GM12865 (cell line): ENCODE results near the gene PITPNB.

Experiments used
- DNase-seq: peaks from one replicate; pipeline ENCODE4 v3.0.0; 2010; ENCODE audit warnings: low read depth
- H3K4me3 ChIP-seq: 2 replicates; pipeline ENCODE4 v1.5.1; 2011; ENCODE audit warnings: mild to moderate bottlenecking, low read depth, low read length, control low read depth
- CTCF ChIP-seq: IDR thresholded peaks from 2 replicates; pipeline ENCODE4 v1.5.1; 2011; ENCODE audit warnings: low read length, control low read depth, low read depth, inconsistent platforms; ENCODE audit not compliant: insufficient read depth; ENCODE audit errors: missing control alignments

PITPNB gene

GRCh38 chr22:27839057-27839660 is 79.9 kb downstream of the PITPNB start:
- no peak for DNase-seq
- no peak for TF ChIP-seq CTCF

DNA sequence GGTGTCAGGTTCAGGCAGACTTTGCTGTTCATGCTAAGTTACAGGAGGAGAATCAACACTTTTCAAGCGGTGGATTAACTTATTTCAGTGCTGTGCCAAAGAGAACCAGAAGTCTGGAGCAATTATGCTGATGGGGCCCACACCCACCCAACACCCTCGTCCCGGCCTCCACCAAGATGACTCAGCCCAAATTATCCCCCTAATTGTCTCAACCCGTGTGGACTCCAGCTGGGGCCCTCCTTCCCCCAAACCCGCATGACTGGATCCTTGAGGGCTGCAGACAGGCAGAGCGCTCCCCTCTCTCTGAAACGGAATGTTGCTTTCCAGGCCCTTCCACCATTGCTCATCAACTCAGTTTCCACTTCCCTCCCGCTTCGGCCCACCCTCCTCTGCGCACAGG is 82.9 kb downstream of the PITPNB start:
- no peak for DNase-seq
- H3K4me3 ChIP-seq: no peak overlapping the region
- no peak for TF ChIP-seq CTCF

More at GRCh38 chr22:27839057-27839660, 79.9 kb downstream of the PITPNB start:
- no peak overlapping the region for H3K4me3 ChIP-seq

DNA sequence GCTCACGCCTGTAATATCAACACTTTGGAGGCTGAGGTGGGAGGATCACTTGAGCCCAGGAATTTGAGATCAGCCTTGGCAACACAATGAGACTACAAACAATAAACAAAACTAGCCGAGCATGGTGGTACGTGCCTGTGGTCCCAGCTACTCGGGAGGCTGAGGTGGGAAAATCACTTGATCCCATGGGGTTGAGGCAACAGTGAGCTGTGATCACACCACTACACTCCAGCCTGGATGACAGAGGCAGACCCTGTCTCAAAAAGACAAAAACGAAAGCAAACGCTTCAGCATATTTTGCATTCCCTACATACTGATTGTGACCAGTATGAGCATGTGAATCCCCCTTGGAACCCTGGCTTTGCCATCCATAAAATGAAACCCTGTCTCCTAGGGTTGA is 83.6 kb downstream of the PITPNB start:
- no peak for TF ChIP-seq CTCF
- DNase-seq: no peak
- no peak overlapping the region for H3K4me3 ChIP-seq

DNA sequence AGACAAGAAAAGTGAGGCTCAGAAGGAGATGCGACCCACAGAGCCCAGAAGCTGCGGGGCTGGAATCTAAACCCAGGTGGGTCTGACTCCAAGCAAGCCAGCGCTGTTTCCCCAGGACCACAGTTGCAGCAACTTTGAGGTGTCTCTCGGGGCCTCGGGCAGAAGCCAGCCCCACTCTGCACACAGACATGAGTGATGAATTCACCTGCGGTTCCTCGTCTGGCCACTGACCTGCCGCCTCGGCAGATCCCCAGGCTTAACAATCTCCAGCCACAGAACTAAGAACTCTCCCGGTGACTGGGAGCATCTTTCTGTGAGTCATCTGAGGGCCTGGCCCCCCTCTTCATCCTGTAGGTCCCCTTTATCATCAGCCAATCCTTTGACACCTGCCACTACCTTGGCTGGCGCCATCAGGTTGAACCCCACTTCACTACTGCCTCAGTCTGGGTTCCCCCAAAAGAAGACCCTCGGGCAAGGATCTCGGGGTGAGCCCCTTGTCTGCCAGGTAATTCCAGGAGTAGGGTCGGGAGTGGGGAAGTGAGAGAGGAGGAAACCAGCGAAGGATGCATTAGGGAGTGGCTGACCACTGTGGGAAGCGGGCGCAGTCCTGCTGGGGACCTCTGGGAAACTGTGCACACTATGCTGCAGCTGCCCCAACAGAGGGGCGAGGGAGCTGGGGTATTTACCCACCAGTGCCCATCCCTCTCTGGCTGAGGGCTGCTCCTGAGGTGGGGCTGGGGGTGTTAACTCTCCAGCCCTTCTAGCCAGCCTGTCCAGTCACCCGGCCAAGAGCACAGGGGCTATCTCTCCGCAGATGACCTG is 84.5 kb downstream of the PITPNB start:
- DNase-seq: no peak
- no peak overlapping the region for H3K4me3 ChIP-seq
- TF ChIP-seq CTCF: no peak

GRCh38 chr22:27833803-27834202 is 85.3 kb downstream of the PITPNB start:
- H3K4me3 ChIP-seq: no peak overlapping the region
- no peak for DNase-seq
- no peak for TF ChIP-seq CTCF

GRCh38 chr22:27832606-27833005 is 86.5 kb downstream of the PITPNB start:
- no peak overlapping the region for H3K4me3 ChIP-seq
- DNase-seq: no peak
- TF ChIP-seq CTCF: no peak

DNA sequence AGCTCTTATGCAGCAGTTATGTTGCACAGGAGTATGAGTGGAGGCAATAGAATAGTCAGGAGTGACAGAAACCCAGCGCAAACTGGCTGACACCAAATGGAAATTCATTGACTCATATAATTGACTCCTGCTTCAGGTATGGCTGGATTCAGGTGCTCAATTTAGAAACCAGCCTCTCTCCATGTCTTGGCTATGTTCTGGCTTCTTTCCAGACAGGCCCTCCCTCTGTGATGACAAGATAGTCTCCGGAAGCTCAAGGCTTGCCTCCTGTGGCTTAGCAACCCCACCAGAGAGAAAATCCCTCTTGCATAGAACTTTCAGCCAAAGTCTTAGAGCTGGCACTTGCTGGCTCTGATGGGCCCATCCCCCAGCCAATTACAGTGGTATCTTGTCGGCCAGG is 89.4 kb downstream of the PITPNB start:
- H3K4me3 ChIP-seq: no peak overlapping the region
- no peak for TF ChIP-seq CTCF
- no peak for DNase-seq
